ENCODE measurements around the gene BIRC3. TPM values are rescaled to one million over a fixed set of nuclear protein-coding genes. Genes with fewer than 3 reads are reported as not detected.
A peak's percentile ranks its signal among the peaks of the same experiment; 100 is the strongest.

Gene BIRC3
- total RNA-seq, 2 donors from 2014 or later, result 0.04 to 0.07 TPM

GRCh38 chr11:102346456-102346747 lies 29.1 kb downstream of the BIRC3 start:
- H3K9ac ChIP-seq (ENCODE audit: extremely low read depth, low read length, poor library complexity, severe bottlenecking), result peak overlapping the region; percentile 95
- peaks cover 16% of the 10 kb centered on the region for H3K36me3 ChIP-seq (ENCODE audit: control insufficient read depth, insufficient read depth, low read length)
- no peak for TF ChIP-seq CTCF (conservative IDR thresholded peaks at IDR 0.05)
- 6 to 9% methylated on average over 5 of the region's 5 CpGs for WGBS, 2 experiments (ENCODE audit: insufficient coverage in 1 of 2, insufficient read length in 1 of 2)
- Mint-ChIP-seq H3K27me3 (ENCODE audit: insufficient read depth) (no peaks in the 10 kb centered on the region), H3K4me1 (peaks cover 29% of the 10 kb centered on the region), H3K36me3 (ENCODE audit: low read depth) (peaks cover 17% of the 10 kb centered on the region), H3K27ac (peak overlapping the region; percentile 97), H3K4me3 (peak overlapping the region; percentile 92), H3K9me3 (no peaks in the 10 kb centered on the region)
- H3K9me3 ChIP-seq (ENCODE audit: control insufficient read depth, low read length), result no peaks in the 10 kb centered on the region
- H3K4me3 ChIP-seq (ENCODE audit: low read length), result peak overlapping the region; percentile 96
- no peak for DNase-seq
- H3K4me1 ChIP-seq (ENCODE audit: control insufficient read depth, insufficient read depth, low read length), result peaks cover 3% of the 10 kb centered on the region
- H3K27ac ChIP-seq (ENCODE audit: low read depth, low read length), result peak overlapping the region; percentile 74
- no peaks in the 10 kb centered on the region for H3K27me3 ChIP-seq (ENCODE audit: control insufficient read depth, insufficient read depth, low read length, poor library complexity, severe bottlenecking)

DNA sequence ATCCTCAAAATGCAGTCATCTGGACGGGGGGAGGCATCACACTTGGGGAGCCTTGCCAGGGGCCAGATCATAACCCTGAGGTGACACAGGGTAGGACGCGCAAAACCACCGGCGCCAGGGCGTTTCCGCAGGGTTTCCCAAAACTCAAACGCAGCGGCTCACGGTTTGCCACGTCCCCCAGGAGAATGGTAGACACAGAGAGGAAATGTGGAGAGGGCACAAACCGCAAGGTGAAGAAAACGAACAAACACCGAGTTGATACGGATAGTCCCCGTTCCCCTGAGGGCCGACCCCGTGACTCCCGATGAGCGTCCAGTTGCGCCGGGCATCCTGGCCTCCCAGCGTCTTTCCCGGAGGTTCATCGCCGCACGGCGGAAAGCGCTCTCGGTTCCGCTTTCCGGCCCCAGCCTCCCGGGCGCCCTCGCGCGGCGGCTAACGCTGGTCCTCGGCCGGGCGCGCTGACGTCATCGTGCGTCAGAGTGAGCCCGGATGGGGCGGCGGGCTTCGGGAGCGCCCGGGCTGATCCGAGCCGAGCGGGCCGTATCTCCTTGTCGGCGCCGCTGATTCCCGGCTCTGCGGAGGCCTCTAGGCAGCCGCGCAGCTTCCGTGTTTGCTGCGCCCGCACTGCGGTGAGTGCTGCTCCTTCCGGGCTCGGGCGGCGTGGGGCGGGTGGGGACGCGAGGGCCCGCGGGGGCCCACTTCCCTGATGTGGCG lies 29.6 kb downstream of the BIRC3 start, which contains the start of gene BIRC2:
TSS of gene BIRC2 (plus strand) at position 467 of the 714 bp plus-strand sequence. CDS start 2,641 bp downstream, outside the sequence.
- H3K36me3 Mint-ChIP-seq (ENCODE audit: low read depth), result peaks cover 21% of the 10 kb centered on the region
- peak; percentile 97 for DNase-seq
- H3K9me3 Mint-ChIP-seq, result no peaks in the 10 kb centered on the region
- WGBS, 2 experiments (ENCODE audit: insufficient coverage in 1 of 2, insufficient read length in 1 of 2), result 0% methylated on average over 50 to 77 of the region's 77 CpGs
- peak within 1 kb of the TSS; percentile 92 for H3K27ac ChIP-seq (ENCODE audit: low read depth, low read length)
- peak; percentile 80 for TF ChIP-seq CTCF (conservative IDR thresholded peaks at IDR 0.05)
- H3K27me3 Mint-ChIP-seq (ENCODE audit: insufficient read depth), result no peaks in the 10 kb centered on the region
- no peaks in the 10 kb centered on the region for H3K27me3 ChIP-seq (ENCODE audit: control insufficient read depth, insufficient read depth, low read length, poor library complexity, severe bottlenecking)
- H3K4me3 Mint-ChIP-seq, result peak within 1 kb of the TSS; percentile 92
- no peaks in the 10 kb centered on the region for H3K9me3 ChIP-seq (ENCODE audit: control insufficient read depth, low read length)
- H3K9ac ChIP-seq (ENCODE audit: extremely low read depth, low read length, poor library complexity, severe bottlenecking), result peak within 1 kb of the TSS; percentile 95
- H3K4me1 ChIP-seq (ENCODE audit: control insufficient read depth, insufficient read depth, low read length), result peaks cover 3% of the 10 kb centered on the region
- H3K4me3 ChIP-seq (ENCODE audit: low read length), result peak within 1 kb of the TSS; percentile 96
- peaks cover 28% of the 10 kb centered on the region for H3K4me1 Mint-ChIP-seq
- peaks cover 20% of the 10 kb centered on the region for H3K36me3 ChIP-seq (ENCODE audit: control insufficient read depth, insufficient read depth, low read length)
- H3K27ac Mint-ChIP-seq, result peak within 1 kb of the TSS; percentile 97

DNA sequence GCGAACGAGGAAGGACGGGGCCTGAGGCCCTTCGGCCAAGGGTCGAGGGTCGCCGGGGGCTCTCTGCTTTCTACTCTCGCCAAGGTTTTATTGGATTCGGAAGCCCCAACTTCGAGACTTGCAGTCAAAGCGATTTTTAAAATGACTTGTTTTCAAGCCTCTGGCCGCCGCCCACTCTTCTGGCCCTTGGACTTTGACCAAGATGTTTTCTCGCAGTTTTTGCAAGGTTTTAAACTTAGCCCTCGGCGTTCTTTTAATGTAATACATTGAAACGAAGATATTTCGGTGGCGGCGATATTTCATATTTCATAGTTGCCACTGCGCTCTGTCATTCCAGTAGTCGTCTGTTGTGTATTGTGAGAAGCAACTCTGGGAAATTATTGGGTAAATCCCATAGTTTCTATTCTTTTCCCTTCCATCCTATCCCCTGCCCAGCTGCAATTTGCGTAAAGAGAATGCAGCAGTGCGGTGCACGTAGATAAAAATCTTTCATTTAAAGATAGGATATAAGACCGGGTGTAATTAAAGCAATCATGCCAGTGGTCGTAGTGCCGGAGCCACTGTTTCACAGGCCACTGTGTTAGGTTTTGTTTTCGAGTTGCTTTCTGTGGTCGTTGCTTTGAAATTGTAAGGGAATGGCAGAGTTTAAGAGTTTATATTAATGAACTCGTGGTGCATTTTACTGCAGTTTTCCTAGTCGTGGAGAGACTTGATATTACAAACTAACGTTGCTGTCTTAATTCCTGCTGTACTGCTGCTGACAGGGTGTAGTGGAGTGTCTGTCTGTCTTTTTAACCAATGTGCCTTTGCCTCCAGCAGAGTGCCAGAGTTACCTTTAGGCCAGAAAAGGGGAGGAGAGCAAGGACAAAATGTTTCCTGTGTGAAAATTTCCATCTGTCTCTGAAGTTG lies 30.4 kb downstream of the BIRC3 start:
- peak overlapping the region; percentile 96 for H3K4me3 ChIP-seq (ENCODE audit: low read length)
- H3K27me3 ChIP-seq (ENCODE audit: control insufficient read depth, insufficient read depth, low read length, poor library complexity, severe bottlenecking), result no peaks in the 10 kb centered on the region
- Mint-ChIP-seq H3K27ac (peak overlapping the region; percentile 95), H3K36me3 (ENCODE audit: low read depth) (peaks cover 25% of the 10 kb centered on the region), H3K4me3 (peak overlapping the region; percentile 92), H3K4me1 (peaks cover 26% of the 10 kb centered on the region), H3K27me3 (ENCODE audit: insufficient read depth) (no peaks in the 10 kb centered on the region), H3K9me3 (no peaks in the 10 kb centered on the region)
- H3K27ac ChIP-seq (ENCODE audit: low read depth, low read length), result peak overlapping the region; percentile 92
- no peak for TF ChIP-seq CTCF (conservative IDR thresholded peaks at IDR 0.05)
- peak; percentile 48 for DNase-seq
- WGBS, 2 experiments (ENCODE audit: insufficient coverage in 1 of 2, insufficient read length in 1 of 2), result 2 to 3% methylated on average over 21 to 31 of the region's 33 CpGs
- peaks cover 21% of the 10 kb centered on the region for H3K36me3 ChIP-seq (ENCODE audit: control insufficient read depth, insufficient read depth, low read length)
- peaks cover 3% of the 10 kb centered on the region for H3K4me1 ChIP-seq (ENCODE audit: control insufficient read depth, insufficient read depth, low read length)
- H3K9ac ChIP-seq (ENCODE audit: extremely low read depth, low read length, poor library complexity, severe bottlenecking), result peak overlapping the region; percentile 95
- no peaks in the 10 kb centered on the region for H3K9me3 ChIP-seq (ENCODE audit: control insufficient read depth, low read length)

Measured in endodermal cell (in vitro differentiated cells).